Endothelial cell of umbilical vein (primary cell): ENCODE measurements around the gene IFT52.

Experiments used
- CTCF ChIP-seq, 2 donors: IDR thresholded peaks; 1 replicate in 1 of 2; 2 replicates in 1 of 2; pipeline ENCODE4 v1.5.1; 2011; ENCODE audit warnings: low read length in 2 of 2, mild to moderate bottlenecking in 2 of 2, moderate library complexity in 2 of 2, control low read depth in 1 of 2, inconsistent platforms in 1 of 2, low read depth in 1 of 2; ENCODE audit not compliant: insufficient read depth in 1 of 2; ENCODE audit errors: extremely low read depth in 1 of 2
- POLR2A ChIP-seq: IDR thresholded peaks from 2 replicates; pipeline ENCODE4 v1.6.1; 2012; ENCODE audit warnings: low read depth, mild to moderate bottlenecking, control low read depth, low read length

GRCh38 chr20:43686820-43687219, 96.1 kb downstream of the IFT52 start:
- TF ChIP-seq POLR2A (no peak), CTCF (IDR thresholded peaks at IDR 0.05; ENCODE audit: extremely low read depth in 1 of 2, insufficient read depth in 1 of 2, low read depth in 1 of 2, low read length in 2 of 2) (no peak)
